SH-SY5Y (cell line): ENCODE data around the gene DTWD2.

ENCODE experiments used
- GATA2 ChIP-seq: IDR thresholded peaks from 2 replicates; pipeline ENCODE4 v1.6.1; 2011; ENCODE audit warnings: mild to moderate bottlenecking, low read depth, low read length
- GATA3 ChIP-seq: IDR thresholded peaks from 2 replicates; pipeline ENCODE4 v1.6.1; 2011; ENCODE audit warnings: low read depth, mild to moderate bottlenecking, low read length, moderate library complexity

GRCh38 chr5:119022773-119023172 lies 34.4 kb upstream of the DTWD2 start:
- TF ChIP-seq GATA3 (no peak), GATA2 (no peak)
